Fibroblast of lung (primary cell): ENCODE measurements around the gene GNAZ.

Experiments
- CTCF ChIP-seq, 2 donors: IDR thresholded peaks in 1 of 2; conservative IDR thresholded peaks in 1 of 2; 1 replicate in 1 of 2; 2 replicates in 1 of 2; pipeline ENCODE4 v1.5.1; 2011 to 2012; ENCODE audit warnings: low read length in 2 of 2, control low read depth in 1 of 2, inconsistent platforms in 1 of 2, low read depth in 1 of 2, mild to moderate bottlenecking in 1 of 2
- EZH2 ChIP-seq: IDR thresholded peaks from 2 replicates; pipeline ENCODE4 v1.5.1; 2012; ENCODE audit warnings: low read length, control low read depth, mild to moderate bottlenecking; ENCODE audit errors: missing control alignments

GRCh38 chr22:23137468-23137867 is 67.1 kb downstream of the GNAZ start:
- TF ChIP-seq CTCF (conservative IDR thresholded peaks at IDR 0.05 in 1 of 2, IDR thresholded peaks at IDR 0.05 in 1 of 2; ENCODE audit: low read depth in 1 of 2, low read length in 2 of 2) (no peak), EZH2 (no peak)
